Measurements from ENCODE around the gene SPRED2. TPM values are rescaled to one million over a fixed set of nuclear protein-coding genes. Genes with fewer than 3 reads are reported as not detected.

The SPRED2 gene
- total RNA-seq, 1 donor from 2014 or later: 46.3 TPM

DNA sequence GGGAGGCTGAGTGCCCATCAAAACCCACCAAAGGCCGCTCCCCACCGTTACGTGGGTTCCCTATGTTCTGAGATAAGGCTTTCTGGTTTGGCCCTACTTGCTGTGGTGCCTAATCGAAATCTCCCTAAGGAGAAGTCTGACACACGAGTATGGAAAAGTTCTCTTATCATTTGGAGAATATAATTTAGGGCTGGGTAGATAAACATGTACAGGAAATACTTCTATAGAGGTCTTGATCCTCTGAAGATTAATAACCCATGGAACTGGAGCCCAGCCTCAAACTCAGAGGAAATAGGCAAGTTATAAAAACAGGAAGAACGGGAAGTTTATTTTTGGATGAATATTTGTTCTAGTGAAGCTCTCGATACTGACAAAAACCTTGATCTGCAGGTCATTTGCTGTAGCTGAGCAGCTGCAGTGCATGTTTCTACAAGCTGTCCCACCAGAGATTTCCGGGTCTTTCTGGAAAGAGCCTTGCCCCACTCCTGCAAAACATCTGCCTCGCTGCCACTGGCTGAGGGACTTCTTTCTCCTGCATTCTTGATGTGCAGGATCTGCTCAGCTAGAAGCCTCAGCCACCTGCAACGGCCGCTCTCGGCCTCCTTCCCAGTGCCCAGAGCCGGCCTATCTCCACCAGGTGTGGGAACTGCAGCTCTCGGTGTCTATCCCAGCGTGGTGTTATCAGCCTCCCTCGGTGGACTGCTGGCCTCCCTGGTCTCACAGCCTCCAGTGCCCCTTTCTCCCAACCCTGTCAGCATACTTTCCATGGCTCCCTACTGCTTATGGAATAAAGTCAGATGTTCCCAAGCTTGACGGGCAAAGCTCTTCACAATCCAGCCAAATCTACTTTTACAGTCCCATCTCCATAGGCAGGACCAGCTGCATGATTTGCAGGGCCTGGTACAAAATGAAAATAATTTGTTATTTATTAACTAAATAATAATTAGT lies 48.6 kb downstream of the SPRED2 start:
- H3K27ac Mint-ChIP-seq (ENCODE audit: unreplicated experiment): peak overlapping the region; percentile 77
- DNase-seq (ENCODE audit: extremely low spot score, unreplicated experiment): peak; percentile 59
- TF ChIP-seq, protein P1, sequence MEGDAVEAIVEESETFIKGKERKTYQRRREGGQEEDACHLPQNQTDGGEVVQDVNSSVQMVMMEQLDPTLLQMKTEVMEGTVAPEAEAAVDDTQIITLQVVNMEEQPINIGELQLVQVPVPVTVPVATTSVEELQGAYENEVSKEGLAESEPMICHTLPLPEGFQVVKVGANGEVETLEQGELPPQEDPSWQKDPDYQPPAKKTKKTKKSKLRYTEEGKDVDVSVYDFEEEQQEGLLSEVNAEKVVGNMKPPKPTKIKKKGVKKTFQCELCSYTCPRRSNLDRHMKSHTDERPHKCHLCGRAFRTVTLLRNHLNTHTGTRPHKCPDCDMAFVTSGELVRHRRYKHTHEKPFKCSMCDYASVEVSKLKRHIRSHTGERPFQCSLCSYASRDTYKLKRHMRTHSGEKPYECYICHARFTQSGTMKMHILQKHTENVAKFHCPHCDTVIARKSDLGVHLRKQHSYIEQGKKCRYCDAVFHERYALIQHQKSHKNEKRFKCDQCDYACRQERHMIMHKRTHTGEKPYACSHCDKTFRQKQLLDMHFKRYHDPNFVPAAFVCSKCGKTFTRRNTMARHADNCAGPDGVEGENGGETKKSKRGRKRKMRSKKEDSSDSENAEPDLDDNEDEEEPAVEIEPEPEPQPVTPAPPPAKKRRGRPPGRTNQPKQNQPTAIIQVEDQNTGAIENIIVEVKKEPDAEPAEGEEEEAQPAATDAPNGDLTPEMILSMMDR (IDR thresholded peaks at IDR 0.05): no peak
- H3K9me3 Mint-ChIP-seq (ENCODE audit: unreplicated experiment): no peaks in the 10 kb centered on the region
- H3K4me1 Mint-ChIP-seq (ENCODE audit: unreplicated experiment): peaks cover 64% of the 10 kb centered on the region
- no peaks in the 10 kb centered on the region for H3K36me3 Mint-ChIP-seq (ENCODE audit: unreplicated experiment)
- H3K4me3 Mint-ChIP-seq (ENCODE audit: unreplicated experiment): no peak overlapping the region
- H3K27me3 Mint-ChIP-seq (ENCODE audit: unreplicated experiment): no peaks in the 10 kb centered on the region

GRCh38 chr2:65382776-65383357 lies 49.5 kb downstream of the SPRED2 start:
- H3K4me3 Mint-ChIP-seq (ENCODE audit: unreplicated experiment): no peak overlapping the region
- DNase-seq (ENCODE audit: extremely low spot score, unreplicated experiment): peak; percentile 84
- H3K4me1 Mint-ChIP-seq (ENCODE audit: unreplicated experiment): peaks cover 71% of the 10 kb centered on the region
- no peaks in the 10 kb centered on the region for H3K9me3 Mint-ChIP-seq (ENCODE audit: unreplicated experiment)
- H3K36me3 Mint-ChIP-seq (ENCODE audit: unreplicated experiment): no peaks in the 10 kb centered on the region
- TF ChIP-seq, protein P1 (IDR thresholded peaks at IDR 0.05): no peak
- peak overlapping the region; percentile 77 for H3K27ac Mint-ChIP-seq (ENCODE audit: unreplicated experiment)
- no peaks in the 10 kb centered on the region for H3K27me3 Mint-ChIP-seq (ENCODE audit: unreplicated experiment)

GRCh38 chr2:65382323-65382722 lies 50.1 kb downstream of the SPRED2 start:
- peak overlapping the region; percentile 54 for H3K27ac Mint-ChIP-seq (ENCODE audit: unreplicated experiment)
- H3K4me3 Mint-ChIP-seq (ENCODE audit: unreplicated experiment): no peak overlapping the region
- H3K4me1 Mint-ChIP-seq (ENCODE audit: unreplicated experiment): peaks cover 77% of the 10 kb centered on the region

DNA sequence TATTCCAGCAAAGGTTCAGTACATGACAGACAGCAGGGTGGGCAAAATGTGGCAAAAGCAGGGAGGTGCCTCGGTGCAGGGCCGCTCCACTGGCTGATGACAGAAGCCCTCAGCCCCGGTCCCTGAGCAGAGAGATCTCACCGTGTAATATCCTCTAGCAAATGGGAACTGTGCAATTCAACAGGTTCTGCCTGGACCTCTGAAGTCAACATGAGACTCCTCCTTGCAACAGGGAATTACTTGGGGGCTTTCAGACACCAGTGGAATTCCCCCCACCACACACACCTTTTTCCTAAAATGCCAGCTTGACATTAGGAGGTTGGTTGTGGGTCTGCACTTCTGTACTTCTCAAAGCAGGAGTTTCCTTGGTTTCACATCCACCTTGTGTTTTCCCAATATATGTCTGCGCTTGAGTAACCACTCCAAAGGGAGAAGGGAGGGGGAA lies 50.8 kb downstream of the SPRED2 start:
- Mint-ChIP-seq H3K4me3 (ENCODE audit: unreplicated experiment) (no peak overlapping the region), H3K4me1 (ENCODE audit: unreplicated experiment) (peaks cover 81% of the 10 kb centered on the region), H3K9me3 (ENCODE audit: unreplicated experiment) (no peaks in the 10 kb centered on the region), H3K36me3 (ENCODE audit: unreplicated experiment) (no peaks in the 10 kb centered on the region), H3K27me3 (ENCODE audit: unreplicated experiment) (no peaks in the 10 kb centered on the region), H3K27ac (ENCODE audit: unreplicated experiment) (no peak overlapping the region)
- TF ChIP-seq, protein P1 (IDR thresholded peaks at IDR 0.05): no peak
- peak; percentile 72 for DNase-seq (ENCODE audit: extremely low spot score, unreplicated experiment)

More at GRCh38 chr2:65382323-65382722, 50.1 kb downstream of the SPRED2 start:
- peak; percentile 48 for DNase-seq (ENCODE audit: extremely low spot score, unreplicated experiment)
- no peaks in the 10 kb centered on the region for H3K9me3 Mint-ChIP-seq (ENCODE audit: unreplicated experiment)
- H3K27me3 Mint-ChIP-seq (ENCODE audit: unreplicated experiment): no peaks in the 10 kb centered on the region
- TF ChIP-seq, protein P1 (IDR thresholded peaks at IDR 0.05): peak; percentile 18
- H3K36me3 Mint-ChIP-seq (ENCODE audit: unreplicated experiment): no peaks in the 10 kb centered on the region

GRCh38 chr2:65380255-65380654 lies 52.1 kb downstream of the SPRED2 start:
- Mint-ChIP-seq H3K36me3 (ENCODE audit: unreplicated experiment) (no peaks in the 10 kb centered on the region), H3K27me3 (ENCODE audit: unreplicated experiment) (no peaks in the 10 kb centered on the region), H3K27ac (ENCODE audit: unreplicated experiment) (no peak overlapping the region), H3K4me1 (ENCODE audit: unreplicated experiment) (peaks cover 86% of the 10 kb centered on the region), H3K4me3 (ENCODE audit: unreplicated experiment) (no peak overlapping the region), H3K9me3 (ENCODE audit: unreplicated experiment) (no peaks in the 10 kb centered on the region)
- DNase-seq (ENCODE audit: extremely low spot score, unreplicated experiment): no peak
- TF ChIP-seq, protein P1 (IDR thresholded peaks at IDR 0.05): no peak

All from osteocyte (in vitro differentiated cells).